Tibial nerve (tissue), 4 donors: ENCODE measurements around the gene GABRR2. TPM values are rescaled to one million over a fixed set of nuclear protein-coding genes. Genes with fewer than 3 reads are reported as not detected.

Experiments used
- DNase-seq, 2 donors: peaks; one replicate each; pipeline ENCODE4 v3.0.0-alpha.2; 2019; ENCODE audit warnings: low spot score in 2 of 2
- H3K27ac ChIP-seq, 4 donors: fragments of 200-600 bp; sonication (generic) in 3 of 4; one replicate each; pipeline ENCODE4 v1.5.1; 2017 to 2019; ENCODE audit warnings: mild to moderate bottlenecking in 1 of 4
- H3K27me3 ChIP-seq, 2 donors: fragments of 200-600 bp; sonication (generic) in 1 of 2; one replicate each; pipeline versions ENCODE4 v1.5.1 to v1.6.0; 2017 to 2019
- H3K36me3 ChIP-seq, 3 donors: fragments of 200-600 bp; sonication (generic); one replicate each; pipeline ENCODE4 v1.5.1; 2018 to 2019
- H3K4me1 ChIP-seq, 4 donors: fragments of 200-600 bp; sonication (generic) in 3 of 4; one replicate each; pipeline ENCODE4 v1.5.1; 2017 to 2019
- H3K4me3 ChIP-seq, 4 donors: fragments of 200-600 bp; sonication (generic) in 3 of 4; one replicate each; pipeline ENCODE4 v1.5.1; 2017 to 2019; ENCODE audit warnings: mild to moderate bottlenecking in 1 of 4, moderate library complexity in 1 of 4
- H3K9me3 ChIP-seq, 4 donors: fragments of 200-600 bp; sonication (generic) in 3 of 4; one replicate each; pipeline ENCODE4 v1.5.1; 2017 to 2019
- EP300 ChIP-seq, 2 donors: sonication (generic); formaldehyde crosslinking; IDR thresholded peaks; one replicate each; pipeline ENCODE4 v1.6.1; 2017; ENCODE audit warnings: antibody characterized with exemption in 2 of 2, mild to moderate bottlenecking in 1 of 2
- POLR2A ChIP-seq, 2 donors: fragments of 450-650 bp; IDR thresholded peaks; one replicate each; pipeline ENCODE4 v1.6.1; 2017; ENCODE audit warnings: antibody characterized with exemption in 2 of 2, mild to moderate bottlenecking in 2 of 2, moderate library complexity in 2 of 2
- WGBS, 2 donors: methylation state at CpG; one replicate each; pipeline ENCODE4 v1.1.5; 2018; 5-methylcytosine and 5-hydroxymethylcytosine counted together
- total RNA-seq, 4 donors: library from RNA; depleted of rRNA; stranded (reverse); fragments of >200 nt; gene quantifications; one replicate each; pipeline ENCODE4 v1.1.0, GENCODE V29; 2016
- TF ChIP-seq, protein P1 (sequence below), 5 experiments: fragments of 200-600 bp in 3 of 5; fragments of 450-650 bp in 2 of 5; sonication (generic) in 3 of 5; IDR thresholded peaks; one replicate each; pipeline ENCODE4 v1.5.1; 2016 to 2019; ENCODE audit warnings: antibody characterized with exemption in 5 of 5, mild to moderate bottlenecking in 3 of 5, moderate library complexity in 2 of 5

GABRR2 gene
- total RNA-seq, 4 donors from 2014 or later: 0.84 to 3.6 TPM; not detected in 2

DNA sequence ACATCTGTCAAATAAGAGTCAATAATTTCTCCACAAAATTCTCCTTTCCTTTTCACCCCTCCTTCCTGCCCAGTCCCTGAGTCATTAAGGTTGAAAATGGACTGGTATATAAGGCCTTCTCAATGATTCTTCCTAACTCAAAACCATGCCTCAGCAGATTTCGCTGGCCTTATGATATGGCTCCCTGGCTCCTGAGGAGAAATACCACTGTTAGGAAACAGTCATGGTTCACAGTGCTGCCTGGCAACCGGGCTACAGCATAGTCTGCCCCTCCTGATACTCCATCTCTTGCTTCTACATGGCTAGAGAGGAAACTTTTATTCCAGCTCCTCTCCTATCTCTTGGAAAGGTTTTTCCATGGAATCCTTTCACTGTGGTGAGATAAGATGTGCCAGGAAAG is 32.7 kb upstream of the GABRR2 start:
- Histone ChIP-seq H3K36me3 (no peaks in the 10 kb centered on the region), H3K27me3 (no peaks in the 10 kb centered on the region), H3K9me3 (no peaks in the 10 kb centered on the region), H3K27ac (peak overlapping the region in 2 of 4 donors; percentile 4 to 27), H3K4me3 (no peak overlapping the region), H3K4me1 (peaks cover 0 to 59% (median 21%) of the 10 kb centered on the region in 4 donors)
- no peak for DNase-seq
- TF ChIP-seq EP300 (IDR thresholded peaks at IDR 0.05) (no peak), POLR2A (IDR thresholded peaks at IDR 0.05) (no peak)
- TF ChIP-seq, protein P1, sequence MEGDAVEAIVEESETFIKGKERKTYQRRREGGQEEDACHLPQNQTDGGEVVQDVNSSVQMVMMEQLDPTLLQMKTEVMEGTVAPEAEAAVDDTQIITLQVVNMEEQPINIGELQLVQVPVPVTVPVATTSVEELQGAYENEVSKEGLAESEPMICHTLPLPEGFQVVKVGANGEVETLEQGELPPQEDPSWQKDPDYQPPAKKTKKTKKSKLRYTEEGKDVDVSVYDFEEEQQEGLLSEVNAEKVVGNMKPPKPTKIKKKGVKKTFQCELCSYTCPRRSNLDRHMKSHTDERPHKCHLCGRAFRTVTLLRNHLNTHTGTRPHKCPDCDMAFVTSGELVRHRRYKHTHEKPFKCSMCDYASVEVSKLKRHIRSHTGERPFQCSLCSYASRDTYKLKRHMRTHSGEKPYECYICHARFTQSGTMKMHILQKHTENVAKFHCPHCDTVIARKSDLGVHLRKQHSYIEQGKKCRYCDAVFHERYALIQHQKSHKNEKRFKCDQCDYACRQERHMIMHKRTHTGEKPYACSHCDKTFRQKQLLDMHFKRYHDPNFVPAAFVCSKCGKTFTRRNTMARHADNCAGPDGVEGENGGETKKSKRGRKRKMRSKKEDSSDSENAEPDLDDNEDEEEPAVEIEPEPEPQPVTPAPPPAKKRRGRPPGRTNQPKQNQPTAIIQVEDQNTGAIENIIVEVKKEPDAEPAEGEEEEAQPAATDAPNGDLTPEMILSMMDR (IDR thresholded peaks at IDR 0.05): no peak
- 54 to 81% methylated on average over 2 of the region's 2 CpGs for WGBS, 2 donors

DNA sequence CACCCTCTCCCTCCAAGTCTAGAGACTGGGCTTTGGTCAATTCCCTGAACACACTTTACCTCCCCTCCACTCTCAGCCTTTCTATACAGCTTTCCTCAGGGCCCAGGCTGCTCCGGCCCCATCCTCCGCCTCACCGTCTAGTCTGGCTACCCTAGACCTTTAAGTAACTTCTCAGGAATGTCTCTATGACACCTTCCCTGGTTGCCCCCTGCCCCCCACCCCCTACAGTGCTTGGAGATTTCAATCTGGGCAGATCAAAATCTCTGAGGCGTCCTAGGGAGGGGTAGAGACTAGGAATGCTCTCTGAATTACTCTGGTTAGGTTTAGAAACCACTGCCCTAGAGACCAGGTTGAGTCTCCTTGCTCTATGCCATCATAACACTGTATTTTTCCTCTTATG is 31.3 kb upstream of the GABRR2 start:
- no peak for DNase-seq
- WGBS, 2 donors: 85 to 86% methylated on average over 4 of the region's 4 CpGs
- peaks cover 0 to 8% (median 8%) of the 10 kb centered on the region in 3 donors for H3K36me3 ChIP-seq
- no peaks in the 10 kb centered on the region for H3K9me3 ChIP-seq
- no peaks in the 10 kb centered on the region for H3K27me3 ChIP-seq
- TF ChIP-seq, protein P1 (IDR thresholded peaks at IDR 0.05): no peak
- TF ChIP-seq POLR2A (IDR thresholded peaks at IDR 0.05) (no peak), EP300 (IDR thresholded peaks at IDR 0.05) (no peak)
- no peak overlapping the region for H3K4me3 ChIP-seq
- no peak overlapping the region for H3K27ac ChIP-seq
- peaks cover 0 to 55% (median 21%) of the 10 kb centered on the region in 4 donors for H3K4me1 ChIP-seq

DNA sequence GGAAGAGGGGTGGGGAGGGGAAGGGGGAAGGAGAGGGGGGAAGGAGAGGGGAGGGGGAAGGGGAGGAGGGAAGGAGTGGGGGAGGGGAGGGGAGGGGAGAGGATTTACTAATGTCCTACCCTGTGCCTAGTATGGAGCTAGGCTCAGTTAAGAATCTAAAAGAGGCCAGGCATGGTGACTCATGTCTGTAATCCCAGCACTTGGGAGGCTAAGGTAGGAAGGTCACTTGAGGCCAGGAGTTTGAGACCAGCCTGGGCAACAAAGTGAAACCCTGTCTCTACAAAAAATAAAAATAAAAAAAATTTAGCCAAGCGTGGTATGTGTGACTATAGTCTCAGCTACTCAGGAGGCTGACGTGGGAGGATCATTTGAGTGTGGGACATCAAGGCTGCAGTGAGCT is 24.5 kb upstream of the GABRR2 start:
- 86 to 90% methylated on average over 2 of the region's 2 CpGs for WGBS, 2 donors
- no peak overlapping the region for H3K27ac ChIP-seq
- H3K4me3 ChIP-seq: no peak overlapping the region
- TF ChIP-seq, protein P1 (IDR thresholded peaks at IDR 0.05): no peak
- no peak for TF ChIP-seq EP300 (IDR thresholded peaks at IDR 0.05)
- TF ChIP-seq POLR2A (IDR thresholded peaks at IDR 0.05): no peak
- H3K4me1 ChIP-seq: peaks cover 0 to 1% (median 0%) of the 10 kb centered on the region in 4 donors
- no peak for DNase-seq
- no peaks in the 10 kb centered on the region for H3K9me3 ChIP-seq
- no peaks in the 10 kb centered on the region for H3K27me3 ChIP-seq
- H3K36me3 ChIP-seq: peaks cover 0 to 70% (median 13%) of the 10 kb centered on the region in 3 donors

DNA sequence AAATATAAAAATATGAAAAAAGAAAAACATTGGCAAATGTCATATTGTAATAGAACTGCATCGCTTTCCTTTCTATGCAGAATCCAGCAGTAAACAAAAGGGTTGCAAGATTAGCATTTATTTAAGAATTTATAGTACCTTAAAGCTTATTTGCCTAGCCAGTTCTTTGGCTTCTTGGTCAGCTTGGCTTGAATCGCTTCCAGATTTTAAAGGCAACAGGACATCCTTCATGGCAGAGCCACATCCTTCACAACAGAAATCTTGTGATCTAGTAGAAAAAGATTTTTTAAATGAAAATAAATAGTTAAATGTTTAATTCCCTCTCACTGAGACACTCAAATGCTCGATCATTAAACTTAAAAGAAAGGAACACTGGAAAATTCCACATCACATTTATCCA is 20.1 kb upstream of the GABRR2 start:
- TF ChIP-seq EP300 (IDR thresholded peaks at IDR 0.05) (no peak), POLR2A (IDR thresholded peaks at IDR 0.05) (no peak)
- TF ChIP-seq, protein P1 (IDR thresholded peaks at IDR 0.05): no peak
- Histone ChIP-seq H3K4me1 (no peaks in the 10 kb centered on the region), H3K27ac (no peak overlapping the region), H3K9me3 (no peaks in the 10 kb centered on the region), H3K27me3 (no peaks in the 10 kb centered on the region), H3K4me3 (no peak overlapping the region), H3K36me3 (peaks cover 0 to 74% (median 0%) of the 10 kb centered on the region in 3 donors)
- WGBS, 2 donors: 75 to 76% methylated on average over 3 of the region's 3 CpGs
- no peak for DNase-seq

DNA sequence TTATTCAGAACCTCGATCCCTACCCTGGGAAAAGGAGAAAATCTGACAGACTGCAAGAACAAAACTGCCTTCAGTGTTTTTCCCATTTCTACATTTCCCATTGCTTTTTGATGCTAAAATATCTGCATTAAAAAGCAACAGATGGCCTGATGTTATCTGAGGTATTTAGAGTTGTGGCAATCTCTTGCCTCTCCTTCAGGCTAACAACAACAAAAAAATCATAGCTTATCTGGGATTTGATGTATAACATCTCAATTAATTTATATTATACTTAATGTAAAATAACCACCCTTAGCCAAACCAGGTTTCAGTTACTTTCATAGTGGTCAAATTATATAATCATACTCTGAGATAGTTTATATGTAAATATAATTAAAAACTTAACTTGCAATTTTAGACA is 15.8 kb upstream of the GABRR2 start:
- TF ChIP-seq, protein P1 (IDR thresholded peaks at IDR 0.05): no peak
- TF ChIP-seq POLR2A (IDR thresholded peaks at IDR 0.05) (no peak), EP300 (IDR thresholded peaks at IDR 0.05) (no peak)

More for the DNA sequence above, 15.8 kb upstream of the GABRR2 start:
- H3K27ac ChIP-seq: no peak overlapping the region
- peaks cover 0 to 70% (median 5%) of the 10 kb centered on the region in 3 donors for H3K36me3 ChIP-seq
- H3K4me3 ChIP-seq: no peak overlapping the region
- 95 to 100% methylated on average over 1 of the region's 1 CpG for WGBS, 2 donors
- H3K27me3 ChIP-seq: no peaks in the 10 kb centered on the region
- DNase-seq: no peak
- H3K9me3 ChIP-seq: no peaks in the 10 kb centered on the region
- H3K4me1 ChIP-seq: no peaks in the 10 kb centered on the region
